ENCODE data around the gene PCDHB14. TPM values are rescaled to one million over a fixed set of nuclear protein-coding genes. Genes with fewer than 3 reads are reported as not detected.
"Not testable (repeated sequence)": the region's sequence is repeated elsewhere in the genome, so short reads cannot be mapped to it uniquely, and the experiment has no call there.

The PCDHB14 gene
- total RNA-seq (2022) = 5.7 and 6.3 TPM in 2 replicates
- Bru-seq, nascent RNA = percentile 53 among the genes with signal in this experiment
- percentile 85 among the genes with signal in this experiment for BruChase-seq, experiment 1, labeled RNA remaining after a 6-hour chase
- percentile 68 among the genes with signal in this experiment for BruChase-seq, experiment 2, labeled RNA remaining after a 2-hour chase
- long read RNA-seq, full-length matches to known transcripts = 10 of 10 reads
- long read RNA-seq, partial matches to known transcripts = 0 of 10 reads
- long read RNA-seq, other reads (novel, unspliced or antisense) = 0 of 10 reads

- BruUV-seq (replicated peaks) = TSS peak; percentile 85
- TF ChIP-seq CTCF (IDR thresholded peaks at IDR 0.05; ENCODE audit: unreplicated experiment) = peak; percentile 63
- H3K27ac Mint-ChIP-seq (ENCODE audit: unreplicated experiment) = peak within 1 kb of the TSS; percentile 60
- CTCF ChIA-PET = interaction anchor here (0.6 to 1.8 kb wide), 23 partner anchors 36 to 396 kb away, joined by 3 to 43 read pairs (median 5); partner anchors contain the start of genes DIAPH1, PCDHB9, PCDHGA9 and PCDHGB3
- H3K4me3 Mint-ChIP-seq (ENCODE audit: low read depth, unreplicated experiment) = peak within 1 kb of the TSS; percentile 75
- H3K4me1 Mint-ChIP-seq (ENCODE audit: low read depth, unreplicated experiment) = no peaks in the 10 kb centered on the region
- no peaks in the 10 kb centered on the region for H3K27me3 Mint-ChIP-seq (ENCODE audit: unreplicated experiment)
- intact Hi-C loops (cut with micrococcal nuclease; ENCODE audit: unreplicated experiment) = loop anchor here (1.0 to 2.0 kb wide), 4 partner anchors 180 to 341 kb away; partner anchors contain the start of gene PCDHGA9
- peaks cover 7% of the 10 kb centered on the region for H3K36me3 Mint-ChIP-seq (ENCODE audit: insufficient read depth, unreplicated experiment)
- DNase-seq = peak; percentile 66
- peaks cover 13% of the 10 kb centered on the region for H3K9me3 Mint-ChIP-seq (ENCODE audit: low read depth, unreplicated experiment)
Measured at GRCh38 chr5:141223112-141223783, at the start of gene PCDHB14. Gene PCDHB14, plus strand, starts transcription at chr5:141223343. Its CDS starts 163 bp downstream, at chr5:141223506.

GRCh38 chr5:141174291-141175104 is 48.6 kb upstream of the PCDHB14 start:
- H3K4me1 Mint-ChIP-seq (ENCODE audit: low read depth, unreplicated experiment); H3K4me3 Mint-ChIP-seq (ENCODE audit: low read depth, unreplicated experiment): not testable (repeated sequence)

GRCh38 chr5:141175933-141176332 is 47.2 kb upstream of the PCDHB14 start:
- H3K4me3 Mint-ChIP-seq (ENCODE audit: low read depth, unreplicated experiment) = no peak overlapping the region
- intact Hi-C loops (cut with micrococcal nuclease; ENCODE audit: unreplicated experiment) = no loop called here
- H3K27me3 Mint-ChIP-seq (ENCODE audit: unreplicated experiment) = no peaks in the 10 kb centered on the region
- CTCF ChIA-PET = no interaction called here
- no peak for TF ChIP-seq CTCF (IDR thresholded peaks at IDR 0.05; ENCODE audit: unreplicated experiment)
- H3K27ac Mint-ChIP-seq (ENCODE audit: unreplicated experiment) = no peak overlapping the region
- no peaks in the 10 kb centered on the region for H3K4me1 Mint-ChIP-seq (ENCODE audit: low read depth, unreplicated experiment)
- no TSS peak for BruUV-seq (replicated peaks)
- peaks cover 4% of the 10 kb centered on the region for H3K36me3 Mint-ChIP-seq (ENCODE audit: insufficient read depth, unreplicated experiment)
- DNase-seq = no peak
- peaks cover 3% of the 10 kb centered on the region for H3K9me3 Mint-ChIP-seq (ENCODE audit: low read depth, unreplicated experiment)

More at GRCh38 chr5:141174291-141175104, 48.6 kb upstream of the PCDHB14 start:
- CTCF ChIA-PET; H3K9me3 Mint-ChIP-seq (ENCODE audit: low read depth, unreplicated experiment); BruUV-seq (replicated peaks); H3K36me3 Mint-ChIP-seq (ENCODE audit: insufficient read depth, unreplicated experiment); H3K27me3 Mint-ChIP-seq (ENCODE audit: unreplicated experiment); H3K27ac Mint-ChIP-seq (ENCODE audit: unreplicated experiment); DNase-seq; intact Hi-C loops (cut with micrococcal nuclease; ENCODE audit: unreplicated experiment): not testable (repeated sequence)

- H3K9me3 Mint-ChIP-seq (ENCODE audit: low read depth, unreplicated experiment); H3K4me3 Mint-ChIP-seq (ENCODE audit: low read depth, unreplicated experiment); H3K4me1 Mint-ChIP-seq (ENCODE audit: low read depth, unreplicated experiment); BruUV-seq (replicated peaks); H3K27me3 Mint-ChIP-seq (ENCODE audit: unreplicated experiment); intact Hi-C loops (cut with micrococcal nuclease; ENCODE audit: unreplicated experiment); H3K27ac Mint-ChIP-seq (ENCODE audit: unreplicated experiment); DNase-seq; CTCF ChIA-PET; H3K36me3 Mint-ChIP-seq (ENCODE audit: insufficient read depth, unreplicated experiment): not testable (repeated sequence)
Measured at GRCh38 chr5:141177577-141178191, 45.5 kb upstream of the PCDHB14 start, which contains the start of gene PCDHB8. Gene PCDHB8, plus strand, starts transcription at chr5:141177790. Its CDS starts 245 bp downstream, at chr5:141178035.

- intact Hi-C loops (cut with micrococcal nuclease; ENCODE audit: unreplicated experiment); H3K4me3 Mint-ChIP-seq (ENCODE audit: low read depth, unreplicated experiment); H3K27me3 Mint-ChIP-seq (ENCODE audit: unreplicated experiment); CTCF ChIA-PET; H3K36me3 Mint-ChIP-seq (ENCODE audit: insufficient read depth, unreplicated experiment); DNase-seq; H3K4me1 Mint-ChIP-seq (ENCODE audit: low read depth, unreplicated experiment); H3K27ac Mint-ChIP-seq (ENCODE audit: unreplicated experiment); BruUV-seq (replicated peaks): not testable (repeated sequence)
- H3K9me3 Mint-ChIP-seq (ENCODE audit: low read depth, unreplicated experiment) = peaks cover 14% of the 10 kb centered on the region
Measured at GRCh38 chr5:141179371-141179770, 43.8 kb upstream of the PCDHB14 start.

- H3K9me3 Mint-ChIP-seq (ENCODE audit: low read depth, unreplicated experiment) = peaks cover 17% of the 10 kb centered on the region
- H3K27me3 Mint-ChIP-seq (ENCODE audit: unreplicated experiment); CTCF ChIA-PET; DNase-seq; H3K36me3 Mint-ChIP-seq (ENCODE audit: insufficient read depth, unreplicated experiment); H3K4me3 Mint-ChIP-seq (ENCODE audit: low read depth, unreplicated experiment); BruUV-seq (replicated peaks); H3K27ac Mint-ChIP-seq (ENCODE audit: unreplicated experiment); intact Hi-C loops (cut with micrococcal nuclease; ENCODE audit: unreplicated experiment); H3K4me1 Mint-ChIP-seq (ENCODE audit: low read depth, unreplicated experiment): not testable (repeated sequence)
Measured at GRCh38 chr5:141179876-141180275, 43.3 kb upstream of the PCDHB14 start.
